Astrocyte of the cerebellum (primary cell): ENCODE measurements around the gene ROR1.

Experiments
- DNase-seq: peaks from one replicate; pipeline ENCODE4 v3.0.0-alpha.2; 2011; ENCODE audit warnings: low read depth
- H3K4me3 ChIP-seq: 2 replicates; pipeline ENCODE4 v1.5.1; 2011; ENCODE audit warnings: mild to moderate bottlenecking, low read depth, low read length, moderate library complexity
- CTCF ChIP-seq: IDR thresholded peaks from 2 replicates; pipeline ENCODE4 v1.5.1; 2012; ENCODE audit warnings: low read length, low read depth, moderate library complexity, mild to moderate bottlenecking; ENCODE audit errors: missing control alignments
- in situ Hi-C: cut with HindIII; loops from 2 replicates; pipeline ENCODE4 v1.10.0; 2017; ENCODE audit warnings: low sequenced_read_pairs

The ROR1 gene

DNA sequence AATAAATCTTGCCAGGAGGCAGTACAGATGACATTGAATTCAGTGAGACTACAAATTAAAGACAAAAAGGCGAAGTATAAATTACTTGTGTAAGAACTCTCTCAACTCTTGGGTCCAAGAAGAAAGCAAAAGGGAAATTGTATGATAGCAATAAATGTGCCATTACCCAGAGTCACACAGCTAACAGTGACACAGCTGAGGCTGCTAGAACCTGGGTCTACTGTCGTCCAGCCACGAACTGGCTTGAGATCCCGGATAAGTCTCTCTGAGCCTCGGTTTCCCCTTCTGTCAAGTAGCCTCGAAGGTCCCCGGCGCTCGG is 362 bp upstream of the ROR1 start:
- DNase-seq, result no peak
- TF ChIP-seq CTCF, result no peak
- in situ Hi-C loops, result no loop called here
- H3K4me3 ChIP-seq, result peak overlapping the region; percentile 74

GRCh38 chr1:63774617-63775417 is 1.0 kb downstream of the ROR1 start:
- H3K4me3 ChIP-seq, result peak overlapping the region; percentile 74
- no peak for DNase-seq
- TF ChIP-seq CTCF, result no peak
- in situ Hi-C loops, result no loop called here

- TF ChIP-seq CTCF, result no peak
- DNase-seq, result no peak
- in situ Hi-C loops, result no loop called here
- H3K4me3 ChIP-seq, result peak overlapping the region; percentile 74
Measured at GRCh38 chr1:63775418-63776127, 1.8 kb downstream of the ROR1 start.

- DNase-seq, result no peak
- TF ChIP-seq CTCF, result peak; percentile 31
- no peak overlapping the region for H3K4me3 ChIP-seq
- in situ Hi-C loops, result no loop called here
Measured at GRCh38 chr1:63777286-63777685, 3.5 kb downstream of the ROR1 start.

DNA sequence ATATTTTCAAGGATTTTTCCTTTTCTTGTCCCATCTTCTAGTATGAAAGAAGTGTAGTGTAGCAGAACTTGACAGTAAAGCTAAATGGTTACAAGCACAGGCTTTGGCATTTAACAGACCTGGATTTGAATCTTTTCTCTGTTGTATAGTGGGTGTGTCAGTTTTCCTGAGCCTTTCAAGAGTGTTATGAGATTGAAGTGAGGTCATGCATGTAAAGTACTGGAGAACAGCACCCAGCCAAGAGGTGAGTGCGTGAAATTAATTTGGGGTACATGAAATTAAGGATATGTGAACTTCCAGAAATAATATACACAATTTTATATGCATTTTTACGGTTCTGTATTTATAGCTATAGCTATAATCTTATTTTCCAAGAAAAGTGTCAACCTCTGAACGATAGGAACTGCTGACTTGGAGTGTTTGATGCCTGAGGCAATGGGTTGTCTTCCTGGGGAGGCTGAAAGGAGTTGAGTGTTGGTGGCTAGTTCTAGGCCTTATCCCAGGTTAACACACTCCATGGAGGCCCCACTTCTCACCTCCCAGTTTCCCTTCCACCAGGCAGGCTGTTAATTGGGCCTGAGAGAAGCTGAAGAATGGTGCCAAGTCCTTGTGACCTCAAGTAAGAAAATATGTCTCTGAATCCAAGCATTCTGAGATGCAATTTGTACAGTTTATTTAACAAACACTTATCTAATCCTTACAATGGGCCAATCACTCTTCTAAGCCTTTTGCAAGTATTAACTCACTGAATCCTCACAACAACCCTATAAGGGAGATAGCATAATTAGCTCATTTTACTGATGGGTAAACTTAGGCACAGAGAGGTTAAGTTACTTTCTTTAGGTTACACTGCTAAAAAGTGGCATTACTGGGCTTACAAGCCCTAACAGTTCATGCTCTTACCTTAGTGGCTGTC is 4.4 kb downstream of the ROR1 start:
- no peak for DNase-seq
- no peak for TF ChIP-seq CTCF
- H3K4me3 ChIP-seq, result no peak overlapping the region
- in situ Hi-C loops, result no loop called here
